SU-DHL-6 (cell line): ENCODE data around the gene SLC25A43.
"Not testable (repeated sequence)": the region's sequence is repeated elsewhere in the genome, so short reads cannot be mapped to it uniquely, and the experiment has no call there.

Experiments
- H2AFZ ChIP-seq: fragments of 200-600 bp; sonication (generic); 2 replicates; pipeline ENCODE4 v1.6.1; 2014; ENCODE audit warnings: low read depth, mild to moderate bottlenecking, moderate library complexity, mixed read lengths, antibody characterized with exemption, low read length; ENCODE audit not compliant: severe bottlenecking
- H3F3A ChIP-seq: fragments of 200-600 bp; shearing (Covaris generic); 2 replicates; pipeline ENCODE4 v1.6.0; 2016; ENCODE audit warnings: antibody characterized with exemption, mild to moderate bottlenecking; ENCODE audit not compliant: insufficient read depth
- H3K27ac ChIP-seq: fragments of 200-600 bp; sonication (generic); 2 replicates; pipeline ENCODE4 v1.5.1; 2016; ENCODE audit warnings: low read depth, mild to moderate bottlenecking, low read length, moderate library complexity, mixed read lengths
- H3K27me3 ChIP-seq: fragments of 200-600 bp; sonication (generic), shearing (Covaris generic); 2 replicates; pipeline ENCODE4 v1.6.0; 2014; ENCODE audit warnings: mild to moderate bottlenecking, low read length
- H3K36me3 ChIP-seq: fragments of 200-600 bp; sonication (generic); 2 replicates; pipeline ENCODE4 v1.6.1; 2014; ENCODE audit warnings: mild to moderate bottlenecking, low read length, mixed read lengths
- H3K4me2 ChIP-seq: fragments of 300-600, 200-600 bp; shearing (Covaris generic), sonication (generic); 2 replicates; pipeline ENCODE4 v1.6.0; 2014; ENCODE audit warnings: low read length, low read depth, mild to moderate bottlenecking; ENCODE audit not compliant: poor library complexity, severe bottlenecking
- H3K4me3 ChIP-seq: fragments of 200-600 bp; sonication (generic); 2 replicates; pipeline ENCODE4 v1.5.1; 2014; ENCODE audit warnings: antibody characterized with exemption, low read length, mild to moderate bottlenecking, mixed read lengths; ENCODE audit not compliant: insufficient read depth, poor library complexity, severe bottlenecking
- H3K79me2 ChIP-seq: fragments of 200-600 bp; sonication (generic); 2 replicates; pipeline ENCODE4 v1.6.1; 2014; ENCODE audit warnings: mild to moderate bottlenecking, low read length, moderate library complexity; ENCODE audit not compliant: insufficient read depth
- H3K9ac ChIP-seq: fragments of 200-600 bp; sonication (generic); 2 replicates; pipeline ENCODE4 v1.7.0; 2014; ENCODE audit warnings: mild to moderate bottlenecking, low read length
- H3K9me2 ChIP-seq: fragments of 200-600 bp; sonication (generic); replicated peaks from 2 replicates; pipeline ENCODE4 v1.6.1; 2014; ENCODE audit warnings: low read length; ENCODE audit not compliant: insufficient read depth
- H3K9me3 ChIP-seq: fragments of 200-600 bp; sonication (generic); 2 replicates; pipeline ENCODE4 v1.6.1; 2014; ENCODE audit warnings: low read length, mixed read lengths; ENCODE audit not compliant: insufficient read depth
- H4K20me1 ChIP-seq: fragments of 200-600 bp; sonication (generic); 2 replicates; pipeline ENCODE4 v1.6.1; 2014; ENCODE audit warnings: low read depth, mild to moderate bottlenecking, antibody characterized with exemption, low read length, moderate library complexity, mixed read lengths
- EZH2phosphoT487 ChIP-seq: fragments of 200-600 bp; sonication (generic), shearing (Covaris generic); conservative IDR thresholded peaks from 2 replicates; pipeline ENCODE4 v1.6.1; 2018; ENCODE audit warnings: mild to moderate bottlenecking, antibody characterized with exemption, low read length, moderate library complexity, mixed read lengths
- TF ChIP-seq, protein P1 (sequence below): fragments of 200-600 bp; sonication (generic); IDR thresholded peaks from one replicate; pipeline ENCODE4 v1.5.1; 2017; ENCODE audit warnings: antibody characterized with exemption, mild to moderate bottlenecking, low read length, moderate library complexity; ENCODE audit not compliant: insufficient read depth, poor library complexity, severe bottlenecking

The SLC25A43 gene

DNA sequence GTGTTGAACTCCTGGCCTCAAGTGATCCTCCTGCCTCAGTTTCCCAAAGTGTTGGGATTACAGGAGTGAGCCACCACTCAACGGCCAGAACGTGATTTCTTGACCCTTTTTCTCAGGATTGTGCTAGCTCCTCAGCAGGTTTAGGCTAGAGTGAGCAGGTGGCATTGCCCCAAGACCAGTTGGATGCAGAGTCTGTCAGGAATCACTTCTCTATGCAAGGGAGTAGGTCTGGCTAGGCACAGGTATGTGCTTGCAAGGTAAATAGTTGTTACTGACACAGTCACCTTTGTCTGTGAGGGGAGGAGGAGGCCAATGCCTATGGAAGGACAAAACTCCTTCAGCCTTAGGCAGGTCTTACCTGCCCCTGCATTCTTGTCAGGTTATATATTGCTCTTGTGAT, 93.3 kb downstream of the SLC25A43 start:
- H3K79me2 ChIP-seq: no peaks in the 10 kb centered on the region
- no peak overlapping the region for H3K27ac ChIP-seq
- no peaks in the 10 kb centered on the region for H3F3A ChIP-seq
- no peaks in the 10 kb centered on the region for H3K9me3 ChIP-seq
- H2AFZ ChIP-seq: no peak overlapping the region
- H3K4me2 ChIP-seq: no peak overlapping the region
- H3K4me3 ChIP-seq: no peak overlapping the region
- TF ChIP-seq, protein P1, sequence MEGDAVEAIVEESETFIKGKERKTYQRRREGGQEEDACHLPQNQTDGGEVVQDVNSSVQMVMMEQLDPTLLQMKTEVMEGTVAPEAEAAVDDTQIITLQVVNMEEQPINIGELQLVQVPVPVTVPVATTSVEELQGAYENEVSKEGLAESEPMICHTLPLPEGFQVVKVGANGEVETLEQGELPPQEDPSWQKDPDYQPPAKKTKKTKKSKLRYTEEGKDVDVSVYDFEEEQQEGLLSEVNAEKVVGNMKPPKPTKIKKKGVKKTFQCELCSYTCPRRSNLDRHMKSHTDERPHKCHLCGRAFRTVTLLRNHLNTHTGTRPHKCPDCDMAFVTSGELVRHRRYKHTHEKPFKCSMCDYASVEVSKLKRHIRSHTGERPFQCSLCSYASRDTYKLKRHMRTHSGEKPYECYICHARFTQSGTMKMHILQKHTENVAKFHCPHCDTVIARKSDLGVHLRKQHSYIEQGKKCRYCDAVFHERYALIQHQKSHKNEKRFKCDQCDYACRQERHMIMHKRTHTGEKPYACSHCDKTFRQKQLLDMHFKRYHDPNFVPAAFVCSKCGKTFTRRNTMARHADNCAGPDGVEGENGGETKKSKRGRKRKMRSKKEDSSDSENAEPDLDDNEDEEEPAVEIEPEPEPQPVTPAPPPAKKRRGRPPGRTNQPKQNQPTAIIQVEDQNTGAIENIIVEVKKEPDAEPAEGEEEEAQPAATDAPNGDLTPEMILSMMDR: no peak
- no peak for TF ChIP-seq EZH2phosphoT487
- no peaks in the 10 kb centered on the region for H3K36me3 ChIP-seq
- no peaks in the 10 kb centered on the region for H3K27me3 ChIP-seq
- H4K20me1 ChIP-seq: no peaks in the 10 kb centered on the region
- no peaks in the 10 kb centered on the region for H3K9me2 ChIP-seq
- no peak overlapping the region for H3K9ac ChIP-seq

GRCh38 chrX:119493851-119494495, 94.8 kb downstream of the SLC25A43 start:
- not testable (repeated sequence) for H2AFZ ChIP-seq, H3K4me2 ChIP-seq, H3K4me3 ChIP-seq, H3F3A ChIP-seq, H3K27me3 ChIP-seq, H3K36me3 ChIP-seq, H3K79me2 ChIP-seq, H4K20me1 ChIP-seq, H3K9me3 ChIP-seq, H3K9me2 ChIP-seq, H3K27ac ChIP-seq, H3K9ac ChIP-seq

DNA sequence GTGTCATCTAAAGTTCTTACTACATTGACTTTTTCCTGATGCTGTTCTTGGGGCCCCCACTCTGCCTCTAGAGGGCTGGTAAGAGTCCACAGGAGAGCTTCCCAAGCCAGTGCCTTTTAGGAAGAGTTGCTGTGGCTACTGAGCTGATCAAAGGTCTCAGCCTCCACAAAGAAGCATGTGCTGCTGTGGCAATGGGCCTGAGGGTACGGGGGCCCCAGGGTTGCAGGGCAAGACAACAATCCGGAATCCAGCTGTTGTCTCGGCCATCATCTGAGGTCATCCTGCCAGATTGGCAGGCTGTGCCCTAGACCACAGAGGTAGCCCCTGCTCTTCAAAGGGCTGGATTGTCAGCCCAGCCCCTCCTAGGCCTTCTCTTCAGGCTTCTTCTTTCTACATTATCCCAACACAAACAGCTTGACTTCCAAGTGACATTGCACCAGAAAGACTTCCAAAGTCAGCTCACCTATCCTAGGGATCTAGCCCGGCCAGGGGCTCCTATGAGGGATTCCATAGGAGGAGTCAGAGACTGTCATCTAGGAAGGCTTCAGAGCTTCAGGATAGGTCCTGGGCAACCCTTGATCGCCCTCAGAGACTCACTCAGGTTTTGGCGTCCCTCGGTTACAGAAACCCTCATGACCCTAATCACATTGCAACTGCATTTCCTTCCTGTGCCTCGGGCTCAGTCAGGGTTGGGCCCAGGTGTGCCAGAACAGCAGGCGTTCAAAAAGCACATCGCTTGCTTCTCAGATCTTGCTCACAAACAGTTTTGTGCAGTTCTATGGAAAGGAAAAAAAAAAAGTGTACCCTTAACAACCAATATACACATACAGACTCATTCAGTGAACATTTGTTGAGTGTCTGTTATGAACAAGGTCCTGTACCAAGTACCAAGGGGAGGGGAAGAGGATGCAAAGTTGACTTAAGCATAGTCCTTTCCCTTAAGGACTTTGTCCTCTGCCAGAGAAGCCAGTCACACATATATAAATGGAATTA, 96.9 kb downstream of the SLC25A43 start:
- H4K20me1 ChIP-seq: no peaks in the 10 kb centered on the region
- H3K4me2 ChIP-seq: no peak overlapping the region
- no peaks in the 10 kb centered on the region for H3K9me3 ChIP-seq
- no peaks in the 10 kb centered on the region for H3K9me2 ChIP-seq
- TF ChIP-seq, protein P1: no peak
- TF ChIP-seq EZH2phosphoT487: no peak
- no peaks in the 10 kb centered on the region for H3K27me3 ChIP-seq
- no peak overlapping the region for H2AFZ ChIP-seq
- H3K36me3 ChIP-seq: no peaks in the 10 kb centered on the region
- no peaks in the 10 kb centered on the region for H3K79me2 ChIP-seq
- H3K4me3 ChIP-seq: no peak overlapping the region
- no peak overlapping the region for H3K9ac ChIP-seq
- no peaks in the 10 kb centered on the region for H3F3A ChIP-seq
- no peak overlapping the region for H3K27ac ChIP-seq

GRCh38 chrX:119497185-119497584, 98.0 kb downstream of the SLC25A43 start:
- no peaks in the 10 kb centered on the region for H3K36me3 ChIP-seq
- H2AFZ ChIP-seq: no peak overlapping the region
- H3K4me3 ChIP-seq: no peak overlapping the region
- no peak overlapping the region for H3K27ac ChIP-seq
- TF ChIP-seq, protein P1: no peak
- no peak for TF ChIP-seq EZH2phosphoT487
- H3F3A ChIP-seq: no peaks in the 10 kb centered on the region
- H3K4me2 ChIP-seq: no peak overlapping the region
- H3K9me2 ChIP-seq: no peaks in the 10 kb centered on the region
- no peaks in the 10 kb centered on the region for H4K20me1 ChIP-seq
- H3K79me2 ChIP-seq: no peaks in the 10 kb centered on the region
- no peaks in the 10 kb centered on the region for H3K9me3 ChIP-seq
- H3K27me3 ChIP-seq: no peaks in the 10 kb centered on the region
- no peak overlapping the region for H3K9ac ChIP-seq
